Measurements from ENCODE around the gene PPARG.
A peak's percentile ranks its signal among the peaks of the same experiment; 100 is the strongest.

The PPARG gene

GRCh38 chr3:12388185-12388584, 99.3 kb downstream of the PPARG start:
- Histone ChIP-seq H3K9me3 (replicated peaks; ENCODE audit: low read length) (no peaks in the 10 kb centered on the region), H3K36me3 (ENCODE audit: insufficient read depth, low read length) (peaks cover under 1% of the 10 kb centered on the region), H3K4me2 (ENCODE audit: low read length) (no peak overlapping the region), H3K9ac (ENCODE audit: low read depth, low read length) (no peak overlapping the region), H3K4me3 (ENCODE audit: low read length) (no peak overlapping the region), H3K4me1 (ENCODE audit: control insufficient read depth, insufficient read depth, low read length) (peaks cover 9% of the 10 kb centered on the region), H3K27me3 (ENCODE audit: control insufficient read depth, insufficient read depth, low read length) (no peaks in the 10 kb centered on the region)

GRCh38 chr3:12392101-12392878, 103.4 kb downstream of the PPARG start:
- H3K4me2 ChIP-seq (ENCODE audit: low read length), result no peak overlapping the region
- no peaks in the 10 kb centered on the region for H3K36me3 ChIP-seq (ENCODE audit: insufficient read depth, low read length)
- H3K4me1 ChIP-seq (ENCODE audit: control insufficient read depth, insufficient read depth, low read length), result peaks cover 19% of the 10 kb centered on the region

GRCh38 chr3:12393894-12394293, 105.0 kb downstream of the PPARG start:
- Histone ChIP-seq H3K9me3 (replicated peaks; ENCODE audit: low read length) (no peaks in the 10 kb centered on the region), H3K4me1 (ENCODE audit: control insufficient read depth, insufficient read depth, low read length) (peaks cover 19% of the 10 kb centered on the region), H3K36me3 (ENCODE audit: insufficient read depth, low read length) (no peaks in the 10 kb centered on the region), H3K9ac (ENCODE audit: low read depth, low read length) (no peak overlapping the region), H3K4me3 (ENCODE audit: low read length) (no peak overlapping the region), H3K27me3 (ENCODE audit: control insufficient read depth, insufficient read depth, low read length) (no peaks in the 10 kb centered on the region), H3K4me2 (ENCODE audit: low read length) (no peak overlapping the region)

More at GRCh38 chr3:12392101-12392878, 103.4 kb downstream of the PPARG start:
- H3K9ac ChIP-seq (ENCODE audit: low read depth, low read length), result no peak overlapping the region
- H3K27me3 ChIP-seq (ENCODE audit: control insufficient read depth, insufficient read depth, low read length), result no peaks in the 10 kb centered on the region
- H3K9me3 ChIP-seq (replicated peaks; ENCODE audit: low read length), result no peaks in the 10 kb centered on the region
- no peak overlapping the region for H3K4me3 ChIP-seq (ENCODE audit: low read length)

GRCh38 chr3:12394569-12395271, 105.8 kb downstream of the PPARG start:
- Histone ChIP-seq H3K27me3 (ENCODE audit: control insufficient read depth, insufficient read depth, low read length) (no peaks in the 10 kb centered on the region), H3K4me3 (ENCODE audit: low read length) (no peak overlapping the region), H3K4me1 (ENCODE audit: control insufficient read depth, insufficient read depth, low read length) (peaks cover 19% of the 10 kb centered on the region), H3K9me3 (replicated peaks; ENCODE audit: low read length) (no peaks in the 10 kb centered on the region), H3K36me3 (ENCODE audit: insufficient read depth, low read length) (no peaks in the 10 kb centered on the region), H3K4me2 (ENCODE audit: low read length) (no peak overlapping the region), H3K9ac (ENCODE audit: low read depth, low read length) (no peak overlapping the region)

- H3K4me1 ChIP-seq (ENCODE audit: control insufficient read depth, insufficient read depth, low read length), result peaks cover 23% of the 10 kb centered on the region
- H3K4me2 ChIP-seq (ENCODE audit: low read length), result no peak overlapping the region
- H3K27me3 ChIP-seq (ENCODE audit: control insufficient read depth, insufficient read depth, low read length), result no peaks in the 10 kb centered on the region
- no peaks in the 10 kb centered on the region for H3K36me3 ChIP-seq (ENCODE audit: insufficient read depth, low read length)
- H3K4me3 ChIP-seq (ENCODE audit: low read length), result no peak overlapping the region
- no peaks in the 10 kb centered on the region for H3K9me3 ChIP-seq (replicated peaks; ENCODE audit: low read length)
- no peak overlapping the region for H3K9ac ChIP-seq (ENCODE audit: low read depth, low read length)
Observed at GRCh38 chr3:12395349-12396012, 106.6 kb downstream of the PPARG start.

- H3K4me2 ChIP-seq (ENCODE audit: low read length), result no peak overlapping the region
- H3K9ac ChIP-seq (ENCODE audit: low read depth, low read length), result no peak overlapping the region
- H3K4me1 ChIP-seq (ENCODE audit: control insufficient read depth, insufficient read depth, low read length), result peaks cover 31% of the 10 kb centered on the region
- H3K36me3 ChIP-seq (ENCODE audit: insufficient read depth, low read length), result no peaks in the 10 kb centered on the region
- H3K9me3 ChIP-seq (replicated peaks; ENCODE audit: low read length), result no peaks in the 10 kb centered on the region
- H3K4me3 ChIP-seq (ENCODE audit: low read length), result no peak overlapping the region
- no peaks in the 10 kb centered on the region for H3K27me3 ChIP-seq (ENCODE audit: control insufficient read depth, insufficient read depth, low read length)
Observed at GRCh38 chr3:12396471-12396870, 107.6 kb downstream of the PPARG start.

GRCh38 chr3:12399226-12399625, 110.4 kb downstream of the PPARG start:
- H3K27me3 ChIP-seq (ENCODE audit: control insufficient read depth, insufficient read depth, low read length), result no peaks in the 10 kb centered on the region
- no peak overlapping the region for H3K4me2 ChIP-seq (ENCODE audit: low read length)
- H3K36me3 ChIP-seq (ENCODE audit: insufficient read depth, low read length), result no peaks in the 10 kb centered on the region
- H3K4me1 ChIP-seq (ENCODE audit: control insufficient read depth, insufficient read depth, low read length), result peaks cover 14% of the 10 kb centered on the region
- H3K9ac ChIP-seq (ENCODE audit: low read depth, low read length), result no peak overlapping the region
- H3K4me3 ChIP-seq (ENCODE audit: low read length), result no peak overlapping the region
- no peaks in the 10 kb centered on the region for H3K9me3 ChIP-seq (replicated peaks; ENCODE audit: low read length)

GRCh38 chr3:12400616-12401194, 111.8 kb downstream of the PPARG start:
- peak overlapping the region; percentile 25 for H3K9ac ChIP-seq (ENCODE audit: low read depth, low read length)
- H3K4me1 ChIP-seq (ENCODE audit: control insufficient read depth, insufficient read depth, low read length), result peaks cover 20% of the 10 kb centered on the region
- peak overlapping the region; percentile 5 for H3K4me2 ChIP-seq (ENCODE audit: low read length)
- no peak overlapping the region for H3K4me3 ChIP-seq (ENCODE audit: low read length)
- no peaks in the 10 kb centered on the region for H3K9me3 ChIP-seq (replicated peaks; ENCODE audit: low read length)
- no peaks in the 10 kb centered on the region for H3K27me3 ChIP-seq (ENCODE audit: control insufficient read depth, insufficient read depth, low read length)
- no peaks in the 10 kb centered on the region for H3K36me3 ChIP-seq (ENCODE audit: insufficient read depth, low read length)

- Histone ChIP-seq H3K4me3 (ENCODE audit: low read length) (no peak overlapping the region), H3K9ac (ENCODE audit: low read depth, low read length) (no peak overlapping the region), H3K27me3 (ENCODE audit: control insufficient read depth, insufficient read depth, low read length) (no peaks in the 10 kb centered on the region), H3K4me1 (ENCODE audit: control insufficient read depth, insufficient read depth, low read length) (peaks cover 24% of the 10 kb centered on the region), H3K9me3 (replicated peaks; ENCODE audit: low read length) (no peaks in the 10 kb centered on the region), H3K36me3 (ENCODE audit: insufficient read depth, low read length) (no peaks in the 10 kb centered on the region), H3K4me2 (ENCODE audit: low read length) (peak overlapping the region; percentile 2)
Observed at GRCh38 chr3:12401208-12401607, 112.3 kb downstream of the PPARG start.

- Histone ChIP-seq H3K9ac (ENCODE audit: low read depth, low read length) (no peak overlapping the region), H3K27me3 (ENCODE audit: control insufficient read depth, insufficient read depth, low read length) (no peaks in the 10 kb centered on the region), H3K36me3 (ENCODE audit: insufficient read depth, low read length) (no peaks in the 10 kb centered on the region), H3K4me3 (ENCODE audit: low read length) (no peak overlapping the region), H3K9me3 (replicated peaks; ENCODE audit: low read length) (no peaks in the 10 kb centered on the region), H3K4me1 (ENCODE audit: control insufficient read depth, insufficient read depth, low read length) (peaks cover 22% of the 10 kb centered on the region), H3K4me2 (ENCODE audit: low read length) (peak overlapping the region; percentile 66)
Observed at GRCh38 chr3:12405432-12406272, 116.8 kb downstream of the PPARG start.
